Erythroblast (primary cell): Measurements from ENCODE around the gene HIPK2.

ENCODE experiments used
- GATA1 ChIP-seq: IDR thresholded peaks from 2 replicates; pipeline ENCODE4 v1.6.1; 2011; ENCODE audit warnings: low read depth, mild to moderate bottlenecking, control low read depth, low read length, moderate library complexity
- POLR2A ChIP-seq: IDR thresholded peaks from 2 replicates; pipeline ENCODE4 v1.6.1; 2011; ENCODE audit warnings: mild to moderate bottlenecking, low read length

- TF ChIP-seq POLR2A, result no peak
- no peak for TF ChIP-seq GATA1
These were observed 28.9 kb downstream of the HIPK2 start for GRCh38 chr7:139748941-139749340.
